Natural killer cell (primary cell): ENCODE results near the gene FIBCD1. TPM values are rescaled to one million over a fixed set of nuclear protein-coding genes. Genes with fewer than 3 reads are reported as not detected.

Source experiments
- ATAC-seq, 3 donors: fragments of 150-1000 bp in 2 of 3; fragments of 200-7000 bp in 1 of 3; cut with Tn5 transposase; 1 replicate in 1 of 3; 2 replicates in 2 of 3; pipeline ENCODE4 v1.10.0; 2021; ENCODE audit warnings: mild to moderate bottlenecking in 2 of 3, moderate library complexity in 2 of 3
- DNase-seq, 2 donors: peaks; one replicate each; pipeline versions ENCODE4 v3.0.0 to v3.0.0-alpha.2; 2013 to 2021; ENCODE audit warnings: mixed read lengths in 1 of 2
- H3K27ac ChIP-seq: one replicate; pipeline ENCODE4 v1.5.1; 2013; ENCODE audit warnings: mild to moderate bottlenecking, low read length
- H3K27me3 ChIP-seq: one replicate; pipeline ENCODE4 v1.6.1; 2013; ENCODE audit warnings: low read length; ENCODE audit not compliant: control insufficient read depth, insufficient read depth
- H3K36me3 ChIP-seq: one replicate; pipeline ENCODE4 v1.6.1; 2013; ENCODE audit warnings: low read length; ENCODE audit not compliant: control insufficient read depth, insufficient read depth
- H3K4me1 ChIP-seq: one replicate; pipeline ENCODE4 v1.6.1; 2013; ENCODE audit warnings: low read length; ENCODE audit not compliant: control insufficient read depth, insufficient read depth
- H3K4me3 ChIP-seq: one replicate; pipeline ENCODE4 v1.5.1; 2013; ENCODE audit warnings: low read length
- H3K9me3 ChIP-seq: one replicate; pipeline ENCODE4 v1.6.1; 2013; ENCODE audit warnings: low read length; ENCODE audit not compliant: control insufficient read depth, insufficient read depth
- H3K27ac Mint-ChIP-seq, 2 donors: one replicate each; pipeline ENCODE4 v1.8.0; 2022; ENCODE audit warnings: mild to moderate bottlenecking in 2 of 2, mixed read lengths in 2 of 2, moderate library complexity in 1 of 2
- H3K27me3 Mint-ChIP-seq, 2 donors: one replicate each; pipeline ENCODE4 v1.8.0; 2022; ENCODE audit warnings: low read depth in 2 of 2, mixed read lengths in 2 of 2
- H3K36me3 Mint-ChIP-seq: one replicate; pipeline ENCODE4 v1.8.0; 2022; ENCODE audit warnings: mixed read lengths
- H3K4me1 Mint-ChIP-seq, 2 donors: one replicate each; pipeline ENCODE4 v1.8.0; 2022; ENCODE audit warnings: mixed read lengths in 2 of 2
- H3K4me3 Mint-ChIP-seq: one replicate; pipeline ENCODE4 v1.8.0; 2022; ENCODE audit warnings: mild to moderate bottlenecking, moderate library complexity, mixed read lengths
- H3K9me3 Mint-ChIP-seq, 2 donors: one replicate each; pipeline ENCODE4 v1.8.0; 2022; ENCODE audit warnings: mixed read lengths in 2 of 2
- CTCF ChIP-seq: fragments of 200-600 bp; IDR thresholded peaks from one replicate; pipeline ENCODE4 v1.8.0; 2022; ENCODE audit warnings: antibody characterized with exemption
- WGBS: methylation state at CpG from one replicate; pipeline ENCODE4 v1.1.7; 2013; ENCODE audit warnings: missing lambda C conversion rate; ENCODE audit not compliant: insufficient coverage; 5-methylcytosine and 5-hydroxymethylcytosine counted together
- intact Hi-C: fragments of 100-400 bp; cut with micrococcal nuclease; formaldehyde crosslinking; loops from one replicate; pipeline ENCODE4 v1.14.2; 2022
- total RNA-seq, 4 donors: library from RNA; stranded (reverse); fragments of 120-200 nt in 1 of 4; gene quantifications; one replicate each; pipeline versions ENCODE4 v1.2.3 to v1.2.4, GENCODE V29; 2013 to 2022

FIBCD1 gene
- total RNA-seq, 3 donors from 2014 or later (not counting 1 experiment from before 2014, with no cell fraction given), result not detected

- intact Hi-C loops, result no loop called here
- TF ChIP-seq CTCF, result no peak
- Mint-ChIP-seq H3K27me3 (no peaks in the 10 kb centered on the region), H3K4me1 (peaks cover 0 to 7% of the 10 kb centered on the region in 2 donors), H3K27ac (no peak overlapping the region), H3K36me3 (no peaks in the 10 kb centered on the region), H3K9me3 (peaks cover 3 to 4% of the 10 kb centered on the region in 2 donors), H3K4me3 (no peak overlapping the region)
- H3K4me1 ChIP-seq, result no peaks in the 10 kb centered on the region
- WGBS, result 78% methylated on average over 22 of the region's 22 CpGs
- H3K27ac ChIP-seq, result no peak overlapping the region
- H3K4me3 ChIP-seq, result no peak overlapping the region
- H3K27me3 ChIP-seq, result no peaks in the 10 kb centered on the region
- ATAC-seq, result no peak
- no peak for DNase-seq
- H3K36me3 ChIP-seq, result no peaks in the 10 kb centered on the region
- no peaks in the 10 kb centered on the region for H3K9me3 ChIP-seq
Measured at GRCh38 chr9:130962418-130963316, 23.6 kb upstream of the FIBCD1 start.

- Mint-ChIP-seq H3K27me3 (no peaks in the 10 kb centered on the region), H3K4me3 (no peak overlapping the region), H3K4me1 (peaks cover 0 to 7% of the 10 kb centered on the region in 2 donors), H3K9me3 (peaks cover 3 to 4% of the 10 kb centered on the region in 2 donors), H3K27ac (no peak overlapping the region), H3K36me3 (no peaks in the 10 kb centered on the region)
- Histone ChIP-seq H3K27me3 (no peaks in the 10 kb centered on the region), H3K9me3 (no peaks in the 10 kb centered on the region), H3K27ac (no peak overlapping the region), H3K4me1 (no peaks in the 10 kb centered on the region), H3K36me3 (no peaks in the 10 kb centered on the region), H3K4me3 (no peak overlapping the region)
- 85% methylated on average over 8 of the region's 8 CpGs for WGBS
- TF ChIP-seq CTCF, result no peak
- ATAC-seq (no peak), DNase-seq (no peak)
- intact Hi-C loops, result no loop called here
Measured at GRCh38 chr9:130961511-130962300, 22.7 kb upstream of the FIBCD1 start.

GRCh38 chr9:130960522-130961378 lies 21.7 kb upstream of the FIBCD1 start:
- DNase-seq (no peak), ATAC-seq (no peak)
- Histone ChIP-seq H3K36me3 (no peaks in the 10 kb centered on the region), H3K9me3 (no peaks in the 10 kb centered on the region), H3K27ac (no peak overlapping the region), H3K27me3 (no peaks in the 10 kb centered on the region), H3K4me3 (no peak overlapping the region), H3K4me1 (no peaks in the 10 kb centered on the region)
- Mint-ChIP-seq H3K9me3 (peaks cover 3 to 4% of the 10 kb centered on the region in 2 donors), H3K27ac (no peak overlapping the region), H3K36me3 (no peaks in the 10 kb centered on the region), H3K4me1 (peaks cover 0 to 7% of the 10 kb centered on the region in 2 donors), H3K4me3 (no peak overlapping the region), H3K27me3 (no peaks in the 10 kb centered on the region)
- intact Hi-C loops, result no loop called here
- WGBS, result 90% methylated on average over 11 of the region's 14 CpGs
- no peak for TF ChIP-seq CTCF
